SU-DHL-6 (cell line): ENCODE results near the gene OR51E2.

Source experiments
- H2AFZ ChIP-seq: fragments of 200-600 bp; sonication (generic); 2 replicates; pipeline ENCODE4 v1.6.1; 2014; ENCODE audit warnings: low read depth, mild to moderate bottlenecking, moderate library complexity, mixed read lengths, antibody characterized with exemption, low read length; ENCODE audit not compliant: severe bottlenecking
- H3F3A ChIP-seq: fragments of 200-600 bp; shearing (Covaris generic); 2 replicates; pipeline ENCODE4 v1.6.0; 2016; ENCODE audit warnings: antibody characterized with exemption, mild to moderate bottlenecking; ENCODE audit not compliant: insufficient read depth
- H3K27ac ChIP-seq: fragments of 200-600 bp; sonication (generic); 2 replicates; pipeline ENCODE4 v1.5.1; 2016; ENCODE audit warnings: low read depth, mild to moderate bottlenecking, low read length, moderate library complexity, mixed read lengths
- H3K27me3 ChIP-seq: fragments of 200-600 bp; sonication (generic), shearing (Covaris generic); 2 replicates; pipeline ENCODE4 v1.6.0; 2014; ENCODE audit warnings: mild to moderate bottlenecking, low read length
- H3K36me3 ChIP-seq: fragments of 200-600 bp; sonication (generic); 2 replicates; pipeline ENCODE4 v1.6.1; 2014; ENCODE audit warnings: mild to moderate bottlenecking, low read length, mixed read lengths
- H3K4me2 ChIP-seq: fragments of 300-600, 200-600 bp; shearing (Covaris generic), sonication (generic); 2 replicates; pipeline ENCODE4 v1.6.0; 2014; ENCODE audit warnings: low read length, low read depth, mild to moderate bottlenecking; ENCODE audit not compliant: poor library complexity, severe bottlenecking
- H3K4me3 ChIP-seq: fragments of 200-600 bp; sonication (generic); 2 replicates; pipeline ENCODE4 v1.5.1; 2014; ENCODE audit warnings: antibody characterized with exemption, low read length, mild to moderate bottlenecking, mixed read lengths; ENCODE audit not compliant: insufficient read depth, poor library complexity, severe bottlenecking
- H3K79me2 ChIP-seq: fragments of 200-600 bp; sonication (generic); 2 replicates; pipeline ENCODE4 v1.6.1; 2014; ENCODE audit warnings: mild to moderate bottlenecking, low read length, moderate library complexity; ENCODE audit not compliant: insufficient read depth
- H3K9ac ChIP-seq: fragments of 200-600 bp; sonication (generic); 2 replicates; pipeline ENCODE4 v1.7.0; 2014; ENCODE audit warnings: mild to moderate bottlenecking, low read length
- H3K9me2 ChIP-seq: fragments of 200-600 bp; sonication (generic); replicated peaks from 2 replicates; pipeline ENCODE4 v1.6.1; 2014; ENCODE audit warnings: low read length; ENCODE audit not compliant: insufficient read depth
- H3K9me3 ChIP-seq: fragments of 200-600 bp; sonication (generic); 2 replicates; pipeline ENCODE4 v1.6.1; 2014; ENCODE audit warnings: low read length, mixed read lengths; ENCODE audit not compliant: insufficient read depth
- H4K20me1 ChIP-seq: fragments of 200-600 bp; sonication (generic); 2 replicates; pipeline ENCODE4 v1.6.1; 2014; ENCODE audit warnings: low read depth, mild to moderate bottlenecking, antibody characterized with exemption, low read length, moderate library complexity, mixed read lengths
- EZH2phosphoT487 ChIP-seq: fragments of 200-600 bp; sonication (generic), shearing (Covaris generic); conservative IDR thresholded peaks from 2 replicates; pipeline ENCODE4 v1.6.1; 2018; ENCODE audit warnings: mild to moderate bottlenecking, antibody characterized with exemption, low read length, moderate library complexity, mixed read lengths
- TF ChIP-seq, protein P1 (sequence below): fragments of 200-600 bp; sonication (generic); IDR thresholded peaks from one replicate; pipeline ENCODE4 v1.5.1; 2017; ENCODE audit warnings: antibody characterized with exemption, mild to moderate bottlenecking, low read length, moderate library complexity; ENCODE audit not compliant: insufficient read depth, poor library complexity, severe bottlenecking

OR51E2 gene

GRCh38 chr11:4643076-4643475 is 54.6 kb downstream of the OR51E2 start:
- Histone ChIP-seq H3K9me2 (no peaks in the 10 kb centered on the region), H3K4me3 (no peak overlapping the region), H3K79me2 (no peaks in the 10 kb centered on the region), H3K36me3 (no peaks in the 10 kb centered on the region), H3F3A (no peaks in the 10 kb centered on the region), H3K4me2 (no peak overlapping the region), H3K9me3 (no peaks in the 10 kb centered on the region), H4K20me1 (no peaks in the 10 kb centered on the region), H3K27me3 (no peaks in the 10 kb centered on the region), H2AFZ (no peak overlapping the region), H3K9ac (no peak overlapping the region), H3K27ac (no peak overlapping the region)
- no peak for TF ChIP-seq EZH2phosphoT487
- TF ChIP-seq, protein P1, sequence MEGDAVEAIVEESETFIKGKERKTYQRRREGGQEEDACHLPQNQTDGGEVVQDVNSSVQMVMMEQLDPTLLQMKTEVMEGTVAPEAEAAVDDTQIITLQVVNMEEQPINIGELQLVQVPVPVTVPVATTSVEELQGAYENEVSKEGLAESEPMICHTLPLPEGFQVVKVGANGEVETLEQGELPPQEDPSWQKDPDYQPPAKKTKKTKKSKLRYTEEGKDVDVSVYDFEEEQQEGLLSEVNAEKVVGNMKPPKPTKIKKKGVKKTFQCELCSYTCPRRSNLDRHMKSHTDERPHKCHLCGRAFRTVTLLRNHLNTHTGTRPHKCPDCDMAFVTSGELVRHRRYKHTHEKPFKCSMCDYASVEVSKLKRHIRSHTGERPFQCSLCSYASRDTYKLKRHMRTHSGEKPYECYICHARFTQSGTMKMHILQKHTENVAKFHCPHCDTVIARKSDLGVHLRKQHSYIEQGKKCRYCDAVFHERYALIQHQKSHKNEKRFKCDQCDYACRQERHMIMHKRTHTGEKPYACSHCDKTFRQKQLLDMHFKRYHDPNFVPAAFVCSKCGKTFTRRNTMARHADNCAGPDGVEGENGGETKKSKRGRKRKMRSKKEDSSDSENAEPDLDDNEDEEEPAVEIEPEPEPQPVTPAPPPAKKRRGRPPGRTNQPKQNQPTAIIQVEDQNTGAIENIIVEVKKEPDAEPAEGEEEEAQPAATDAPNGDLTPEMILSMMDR, result no peak

DNA sequence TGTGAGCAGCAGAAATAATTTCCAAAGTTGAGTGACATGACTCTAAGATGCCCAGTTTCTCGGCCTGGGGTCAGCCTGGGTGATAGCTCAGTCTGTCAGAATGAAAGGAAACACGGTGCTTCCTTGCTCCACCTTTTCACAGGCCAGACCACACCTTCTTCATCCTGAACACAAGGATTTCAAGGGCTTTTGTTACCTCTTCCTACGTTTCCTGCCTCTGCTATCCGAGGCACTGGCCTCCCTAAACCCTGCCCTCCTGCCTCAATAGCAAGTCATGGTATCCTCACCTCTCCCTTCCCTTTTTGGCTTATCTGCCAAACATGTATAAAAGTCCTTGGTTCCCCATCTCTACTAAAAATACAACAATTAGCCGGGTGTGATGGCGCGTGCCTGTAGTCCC is 55.6 kb downstream of the OR51E2 start:
- H3K4me2 ChIP-seq, result no peak overlapping the region

GRCh38 chr11:4641501-4641900 is 56.2 kb downstream of the OR51E2 start:
- Histone ChIP-seq H3K4me3 (no peak overlapping the region), H3K9me3 (no peaks in the 10 kb centered on the region), H3K36me3 (no peaks in the 10 kb centered on the region)

More for the DNA sequence above, 55.6 kb downstream of the OR51E2 start:
- no peaks in the 10 kb centered on the region for H3K27me3 ChIP-seq
- no peak overlapping the region for H3K9ac ChIP-seq
- H3K36me3 ChIP-seq, result no peaks in the 10 kb centered on the region
- H3K4me3 ChIP-seq, result no peak overlapping the region
- no peak overlapping the region for H3K27ac ChIP-seq
- no peaks in the 10 kb centered on the region for H4K20me1 ChIP-seq
- no peaks in the 10 kb centered on the region for H3K79me2 ChIP-seq
- no peak for TF ChIP-seq EZH2phosphoT487
- TF ChIP-seq, protein P1, result no peak
- no peaks in the 10 kb centered on the region for H3F3A ChIP-seq
- no peaks in the 10 kb centered on the region for H3K9me3 ChIP-seq
- H3K9me2 ChIP-seq, result no peaks in the 10 kb centered on the region
- H2AFZ ChIP-seq, result no peak overlapping the region

More at GRCh38 chr11:4641501-4641900, 56.2 kb downstream of the OR51E2 start:
- Histone ChIP-seq H3K9ac (no peak overlapping the region), H3K9me2 (no peaks in the 10 kb centered on the region), H3K27ac (no peak overlapping the region), H3K79me2 (no peaks in the 10 kb centered on the region), H3K4me2 (no peak overlapping the region), H2AFZ (no peak overlapping the region), H4K20me1 (no peaks in the 10 kb centered on the region), H3F3A (no peaks in the 10 kb centered on the region), H3K27me3 (no peaks in the 10 kb centered on the region)
- no peak for TF ChIP-seq EZH2phosphoT487
- TF ChIP-seq, protein P1, result no peak
